KOPT-K1 (cell line): ENCODE measurements around the gene CCR4.
"Not testable (repeated sequence)": the region's sequence is repeated elsewhere in the genome, so short reads cannot be mapped to it uniquely, and the experiment has no call there.

Experiments
- H3K27ac ChIP-seq: fragments of 200-600 bp; sonication (generic); 2 replicates; pipeline ENCODE4 v1.5.1; 2016; ENCODE audit warnings: antibody characterized with exemption, mild to moderate bottlenecking, low read depth, low read length; ENCODE audit not compliant: poor library complexity, severe bottlenecking
- H3K36me3 ChIP-seq: fragments of 200-600 bp; sonication (generic); 2 replicates; pipeline ENCODE4 v1.5.1; 2017; ENCODE audit warnings: antibody characterized with exemption, mild to moderate bottlenecking, low read length, moderate library complexity; ENCODE audit not compliant: insufficient read depth
- H3K9me3 ChIP-seq: fragments of 200-600 bp; sonication (generic); 2 replicates; pipeline ENCODE4 v1.5.1; 2017; ENCODE audit warnings: antibody characterized with exemption, low read length, mild to moderate bottlenecking; ENCODE audit not compliant: insufficient read depth, poor library complexity, severe bottlenecking

Gene CCR4

DNA sequence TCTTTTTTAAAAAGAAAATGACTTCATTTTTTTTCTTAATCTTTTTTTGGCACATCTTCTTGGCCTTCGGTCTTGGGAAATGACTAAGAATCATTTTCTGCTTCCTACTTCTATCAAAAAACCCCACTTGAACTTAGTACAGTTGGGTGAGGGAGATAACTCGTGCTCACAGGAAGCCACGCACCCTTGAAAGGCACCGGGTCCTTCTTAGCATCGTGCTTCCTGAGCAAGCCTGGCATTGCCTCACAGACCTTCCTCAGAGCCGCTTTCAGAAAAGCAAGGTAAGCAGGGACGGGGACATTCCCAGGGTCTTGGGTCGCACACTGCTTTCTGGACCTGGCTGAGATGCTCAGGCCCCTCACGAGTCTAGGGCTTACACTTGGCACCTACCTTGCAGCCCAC is at the start of gene CCR4:
CCR4 (plus strand) TSS at position 235 of the 402 bp plus-strand sequence. CDS start 1,779 bp downstream, outside the sequence.
- no peaks in the 10 kb centered on the region for H3K9me3 ChIP-seq
- no peaks in the 10 kb centered on the region for H3K36me3 ChIP-seq
- H3K27ac ChIP-seq: peak within 1 kb of the TSS; percentile 44

DNA sequence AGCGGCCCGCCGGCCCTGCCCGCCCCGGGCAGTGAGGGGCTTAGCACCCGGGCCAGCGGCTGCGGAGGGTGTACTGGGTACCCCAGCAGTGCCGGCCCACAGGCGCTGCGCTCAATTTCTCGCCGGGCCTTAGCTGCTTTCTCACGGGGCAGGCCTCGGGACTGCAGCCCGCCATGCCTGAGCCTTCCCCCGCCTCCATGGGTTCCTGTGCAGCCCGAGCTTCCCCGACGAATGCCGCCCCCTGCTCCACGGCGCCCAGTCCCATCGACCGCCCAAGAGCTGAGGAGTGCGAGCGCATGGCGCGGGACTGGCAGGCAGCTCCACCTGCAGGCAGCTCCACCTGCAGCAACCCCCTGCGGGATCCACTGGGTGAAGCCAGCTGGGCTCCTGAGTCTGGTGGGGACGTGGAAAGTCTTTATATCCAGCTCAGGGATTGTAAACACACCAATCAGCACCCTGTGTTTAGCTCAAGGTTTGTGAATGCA is 48.5 kb upstream of the CCR4 start:
- H3K27ac ChIP-seq: peak overlapping the region; percentile 41
- not testable (repeated sequence) for H3K36me3 ChIP-seq, H3K9me3 ChIP-seq

DNA sequence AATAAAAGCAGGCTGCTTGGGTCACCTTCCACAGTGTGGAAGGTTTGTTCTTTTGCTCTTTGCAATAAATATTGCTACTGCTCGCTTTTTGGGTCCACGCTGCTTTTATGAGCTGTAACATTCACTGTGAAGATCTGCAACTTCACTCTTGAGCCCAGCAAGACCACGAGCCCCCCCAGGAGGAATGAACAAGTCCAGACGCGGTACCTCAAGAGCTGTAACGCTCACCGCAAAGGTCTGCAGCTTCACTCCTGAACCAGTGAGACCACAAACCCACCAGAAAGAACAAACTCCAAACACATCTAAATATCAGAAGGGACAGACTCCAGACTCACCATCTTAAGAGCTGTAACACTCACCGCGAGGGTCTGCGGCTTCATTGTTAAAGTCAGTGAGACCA is 47.5 kb upstream of the CCR4 start:
- Histone ChIP-seq H3K9me3 (no peaks in the 10 kb centered on the region), H3K27ac (no peak overlapping the region)

DNA sequence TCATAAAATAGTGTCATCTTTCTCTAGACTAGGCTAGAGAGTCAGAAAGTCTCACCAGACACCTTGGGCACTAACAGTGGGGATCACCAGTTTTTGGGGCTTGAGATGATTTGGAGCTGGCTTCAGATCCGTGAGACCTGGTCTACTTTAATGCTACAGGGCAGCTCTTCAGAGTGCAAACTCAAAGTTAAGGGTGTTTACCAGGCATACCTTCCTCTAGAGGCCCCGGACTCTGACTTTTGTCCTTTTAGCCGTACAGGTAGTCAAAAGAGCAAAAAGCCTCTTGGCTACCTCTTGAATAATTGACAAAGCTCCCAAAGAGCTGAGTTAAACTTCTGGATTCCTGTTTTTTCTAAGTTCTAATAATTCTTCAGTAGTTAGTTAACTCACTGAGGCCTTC is 41.4 kb upstream of the CCR4 start:
- no peaks in the 10 kb centered on the region for H3K9me3 ChIP-seq
- H3K36me3 ChIP-seq: no peaks in the 10 kb centered on the region

More for the DNA sequence above, 47.5 kb upstream of the CCR4 start:
- no peaks in the 10 kb centered on the region for H3K36me3 ChIP-seq

DNA sequence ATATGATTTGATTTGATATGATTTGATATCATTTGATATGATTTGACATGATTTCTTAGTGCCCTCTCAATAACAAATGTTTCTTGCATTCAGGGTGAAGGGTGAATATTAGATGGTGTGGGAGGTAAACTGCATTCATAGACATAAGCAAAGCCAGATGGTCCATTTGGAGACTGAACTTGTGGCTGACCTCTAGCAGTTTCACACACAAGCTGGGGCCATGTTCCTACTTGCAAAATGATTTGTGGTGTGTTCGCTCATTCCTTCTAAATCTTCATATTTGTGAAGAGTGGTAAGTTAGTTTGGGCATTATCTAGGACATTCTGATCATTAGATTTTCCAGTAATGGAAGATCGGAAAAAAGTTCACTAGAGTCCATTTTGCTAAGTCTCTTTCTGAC is 40.5 kb upstream of the CCR4 start:
- Histone ChIP-seq H3K27ac (no peak overlapping the region), H3K36me3 (no peaks in the 10 kb centered on the region), H3K9me3 (no peaks in the 10 kb centered on the region)

More for the DNA sequence above, 41.4 kb upstream of the CCR4 start:
- no peak overlapping the region for H3K27ac ChIP-seq

DNA sequence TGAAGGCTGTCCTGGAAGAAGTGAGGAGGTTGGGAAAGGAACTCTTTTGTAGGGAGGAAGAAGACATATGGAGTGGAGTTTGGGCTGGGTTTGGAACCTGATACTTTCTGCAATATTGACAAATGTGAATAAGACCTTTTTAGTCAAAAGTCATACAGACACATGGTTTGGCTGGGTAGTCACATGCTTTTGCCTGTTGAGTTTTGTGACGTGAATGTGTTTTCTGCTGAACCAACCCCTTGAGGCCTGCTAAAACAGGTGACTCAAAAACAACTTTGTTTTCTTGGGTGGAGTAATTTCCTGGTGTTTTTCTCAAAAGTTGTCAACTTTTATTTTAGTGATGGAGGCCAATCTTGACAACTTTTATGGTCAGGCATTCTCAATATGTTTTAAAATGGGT is 39.4 kb upstream of the CCR4 start:
- Histone ChIP-seq H3K9me3 (peaks cover 7% of the 10 kb centered on the region), H3K36me3 (no peaks in the 10 kb centered on the region), H3K27ac (no peak overlapping the region)

DNA sequence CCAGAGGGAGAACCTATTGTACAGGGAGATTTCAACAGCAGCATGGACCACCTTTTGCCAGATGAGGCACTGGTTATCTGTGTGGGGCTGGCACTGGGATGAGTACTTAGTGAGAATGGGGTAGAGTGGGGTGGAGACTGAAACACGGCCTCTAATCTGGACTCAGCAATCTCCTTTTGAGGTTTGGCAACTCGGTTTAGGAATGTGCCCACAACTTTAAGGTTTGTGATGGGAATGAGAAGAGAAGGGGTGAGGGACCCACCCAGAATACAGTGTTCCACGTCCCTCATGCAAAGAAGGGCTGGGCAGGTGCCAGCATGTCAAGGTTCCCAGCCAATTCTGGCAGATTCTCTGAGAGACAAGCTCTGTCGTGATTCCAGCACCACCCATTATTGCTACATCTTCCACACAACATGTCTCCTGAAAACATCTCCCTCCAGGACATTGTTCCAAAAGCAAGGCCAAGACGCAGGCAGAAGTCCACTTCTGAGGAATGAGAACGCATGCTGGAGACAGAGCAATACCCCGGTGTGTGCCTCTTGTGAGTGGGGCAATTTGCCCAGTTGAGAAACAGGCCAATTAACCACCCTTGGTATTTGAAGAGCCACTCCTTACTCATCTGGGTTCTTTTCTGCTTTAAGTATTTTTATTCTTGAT is 37.5 kb upstream of the CCR4 start:
- H3K36me3 ChIP-seq: no peaks in the 10 kb centered on the region
- peaks cover 18% of the 10 kb centered on the region for H3K9me3 ChIP-seq
- no peak overlapping the region for H3K27ac ChIP-seq

DNA sequence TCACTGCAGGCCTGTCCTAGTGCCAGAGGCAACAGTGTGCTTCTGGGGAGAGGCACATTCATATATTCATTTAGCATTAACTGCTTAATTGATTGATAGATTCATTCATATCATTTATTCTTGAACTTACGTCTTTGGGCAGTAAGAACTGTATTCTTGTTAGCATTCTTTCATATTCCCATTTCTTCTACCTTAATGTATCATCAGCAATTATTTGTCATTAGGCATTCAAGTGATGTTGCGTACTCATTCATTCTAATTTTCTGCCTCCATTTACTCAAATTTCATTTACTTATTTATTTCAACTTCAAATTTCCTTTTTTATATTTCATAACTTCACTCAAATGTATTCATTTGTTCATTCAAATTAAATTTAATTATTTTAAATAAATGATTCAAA is 31.5 kb upstream of the CCR4 start:
- Histone ChIP-seq H3K9me3 (peaks cover 18% of the 10 kb centered on the region), H3K27ac (no peak overlapping the region), H3K36me3 (no peaks in the 10 kb centered on the region)

DNA sequence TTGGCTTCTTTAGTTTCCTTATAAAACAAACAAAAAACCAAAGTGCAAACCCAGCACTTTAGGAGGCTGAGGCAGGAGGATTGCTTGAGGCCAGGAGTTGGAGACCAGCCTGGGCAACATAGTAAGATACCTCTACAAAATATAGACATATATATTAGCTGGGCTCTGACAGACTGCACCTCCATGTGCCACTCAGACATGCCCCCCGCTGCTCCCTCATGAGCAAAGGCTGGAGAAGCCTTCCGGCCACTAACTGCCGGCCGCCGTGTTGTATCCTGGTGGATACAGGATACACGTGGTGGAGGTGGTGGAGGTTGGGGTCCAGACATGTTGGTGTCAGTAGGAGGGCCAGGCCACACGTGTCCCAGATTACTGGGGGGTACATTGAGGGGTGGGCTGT is 29.4 kb upstream of the CCR4 start:
- H3K9me3 ChIP-seq: peaks cover 11% of the 10 kb centered on the region
- H3K27ac ChIP-seq: no peak overlapping the region
- H3K36me3 ChIP-seq: no peaks in the 10 kb centered on the region

DNA sequence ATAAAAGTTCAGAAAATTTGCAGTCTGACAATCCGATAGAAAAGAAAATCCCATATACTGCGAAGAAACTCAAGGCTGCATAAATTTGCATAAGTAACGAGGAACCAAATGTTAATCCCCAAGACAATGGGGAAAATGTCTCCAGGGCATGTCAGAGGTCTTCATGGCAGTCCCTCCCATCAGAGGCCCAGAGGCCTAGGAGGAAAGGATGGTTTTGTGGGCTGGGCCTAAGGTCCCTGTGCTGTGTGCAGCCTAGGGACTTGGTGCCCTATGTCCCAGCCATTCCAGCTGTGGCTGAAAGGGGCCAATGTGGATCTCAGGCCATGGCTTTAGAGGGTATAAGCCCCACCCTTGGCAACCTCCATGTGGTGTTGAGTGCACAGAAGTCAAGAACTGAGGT is 21.3 kb upstream of the CCR4 start:
- no peaks in the 10 kb centered on the region for H3K9me3 ChIP-seq
- no peak overlapping the region for H3K27ac ChIP-seq
- H3K36me3 ChIP-seq: no peaks in the 10 kb centered on the region

DNA sequence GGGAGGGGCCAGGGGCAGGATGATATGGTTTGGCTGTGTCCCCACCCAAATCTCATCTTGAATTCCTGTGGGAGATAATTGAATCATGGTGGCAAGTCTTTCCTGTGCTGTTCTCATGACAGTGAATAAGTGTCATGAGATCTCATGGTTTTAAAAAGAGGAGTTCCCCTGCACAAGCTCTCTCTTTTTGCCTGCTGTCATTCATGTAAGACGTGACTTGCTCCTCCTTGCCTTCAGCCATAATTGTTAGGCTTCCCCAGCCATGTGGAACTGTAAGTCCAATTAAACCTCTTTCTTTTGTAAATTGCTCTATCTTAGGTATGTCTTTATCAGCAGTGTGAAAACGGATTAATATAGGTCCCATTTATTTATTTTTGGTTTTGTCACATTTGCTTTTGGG is 20.2 kb upstream of the CCR4 start:
- H3K9me3 ChIP-seq, H3K27ac ChIP-seq, H3K36me3 ChIP-seq: not testable (repeated sequence)

DNA sequence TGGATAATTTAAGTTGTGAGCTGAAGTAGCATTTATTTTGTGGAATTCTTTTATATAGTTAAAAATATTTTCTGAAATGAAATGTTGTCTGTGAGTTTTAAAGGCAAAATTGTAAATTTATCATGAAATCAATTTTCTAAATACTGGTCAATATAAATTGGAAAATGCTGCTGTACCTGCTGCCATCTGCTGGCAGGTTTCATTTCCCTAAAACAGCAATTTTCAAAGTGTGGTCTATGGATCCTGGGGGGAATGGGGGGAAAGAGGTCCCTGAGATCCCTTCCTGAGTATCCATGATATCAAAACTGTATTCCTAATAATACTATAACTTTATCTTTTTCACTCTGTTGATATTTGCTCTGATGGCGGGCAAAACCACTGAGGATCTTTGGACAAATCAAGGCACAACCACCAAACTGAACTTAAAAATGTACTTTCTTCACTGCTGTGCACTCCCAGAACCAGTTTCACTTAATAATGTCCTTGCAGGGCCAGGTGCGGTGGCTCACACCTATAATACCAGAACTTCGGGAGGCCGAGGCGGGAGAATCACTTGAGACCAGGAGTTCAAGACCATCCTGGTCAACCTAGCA is 17.2 kb upstream of the CCR4 start:
- no peak overlapping the region for H3K27ac ChIP-seq
- no peaks in the 10 kb centered on the region for H3K36me3 ChIP-seq
- H3K9me3 ChIP-seq: no peaks in the 10 kb centered on the region

DNA sequence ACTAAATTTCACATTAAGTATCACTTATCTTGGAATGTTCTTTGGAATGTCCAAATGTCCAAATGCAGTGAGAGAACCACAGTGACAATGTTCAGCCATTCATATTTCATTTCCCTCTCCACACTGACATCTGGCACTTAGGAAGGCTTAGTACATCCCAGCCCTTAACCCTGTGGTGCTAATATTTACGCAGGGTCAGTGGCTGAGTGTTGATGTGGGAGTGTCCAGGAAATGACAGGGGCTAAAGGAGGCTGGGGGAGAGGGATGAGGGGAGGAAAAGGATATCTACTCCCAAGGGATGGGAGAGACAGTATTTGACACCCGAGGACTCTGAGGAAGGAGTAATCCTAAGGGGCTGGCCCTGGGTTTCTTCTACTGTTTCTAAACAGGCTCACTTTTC is 14.1 kb upstream of the CCR4 start:
- Histone ChIP-seq H3K36me3 (no peaks in the 10 kb centered on the region), H3K27ac (no peak overlapping the region), H3K9me3 (no peaks in the 10 kb centered on the region)

DNA sequence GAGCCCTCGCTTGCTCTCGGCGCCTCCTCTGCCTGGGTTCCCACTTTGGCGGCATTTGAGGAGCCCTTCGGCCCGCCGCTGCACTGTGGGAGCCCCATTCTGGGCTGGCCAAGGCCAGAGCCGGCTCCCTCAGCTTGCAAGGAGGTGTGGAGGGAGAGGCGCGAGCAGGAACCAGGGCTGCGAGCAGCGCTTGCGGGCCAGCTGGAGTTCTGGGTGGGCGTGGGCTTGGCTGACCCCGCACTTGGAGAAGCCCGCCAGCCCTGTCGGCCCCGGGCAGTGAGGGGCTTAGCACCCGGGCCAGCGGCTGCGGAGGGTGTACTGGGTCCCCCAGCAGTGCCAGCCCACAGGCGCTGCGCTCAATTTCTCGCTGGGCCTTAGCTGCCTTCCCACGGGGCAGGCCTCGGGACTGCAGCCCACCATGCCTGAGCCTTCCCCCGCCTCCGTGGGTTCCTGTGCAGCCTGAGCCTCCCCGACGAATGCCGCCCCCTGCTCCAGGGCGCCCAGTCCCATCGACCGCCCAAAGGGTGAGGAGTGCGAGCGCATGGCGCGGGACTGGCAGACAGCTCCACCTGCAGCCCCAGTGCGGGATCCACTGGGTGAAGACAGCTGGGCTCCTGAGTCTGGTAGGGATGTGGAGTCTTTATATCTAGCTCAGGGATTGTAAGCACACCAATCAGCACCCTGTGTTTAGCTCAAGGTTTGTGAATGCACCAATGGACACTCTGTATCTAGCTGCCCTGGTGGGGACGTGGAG is 11.7 kb upstream of the CCR4 start:
- H3K36me3 ChIP-seq, H3K27ac ChIP-seq, H3K9me3 ChIP-seq: not testable (repeated sequence)

DNA sequence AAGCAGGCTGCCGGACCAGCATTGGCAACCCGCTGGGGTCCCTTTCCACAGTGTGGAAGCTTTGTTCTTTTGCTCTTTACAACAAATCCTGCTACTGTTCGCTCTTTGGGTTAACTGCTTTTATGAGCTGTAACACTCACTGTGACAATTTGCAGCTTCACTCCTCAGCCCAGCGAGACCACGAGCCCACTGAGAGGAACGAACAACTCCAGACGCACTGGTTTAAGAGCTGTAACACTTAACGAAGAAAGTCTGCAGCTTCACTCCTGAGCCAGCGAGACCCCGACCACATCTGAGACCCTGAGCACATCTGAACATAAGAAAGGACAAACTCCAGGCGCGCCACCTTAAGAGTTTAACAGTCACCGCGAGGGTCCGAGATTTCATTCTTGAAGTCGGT is 10.7 kb upstream of the CCR4 start:
- H3K9me3 ChIP-seq: no peaks in the 10 kb centered on the region
- no peaks in the 10 kb centered on the region for H3K36me3 ChIP-seq
- no peak overlapping the region for H3K27ac ChIP-seq
